ENCODE results near the gene PDCD11. TPM values are rescaled to one million over a fixed set of nuclear protein-coding genes. Genes with fewer than 3 reads are reported as not detected.

The PDCD11 gene
- total and polyA plus RNA-seq, 2 of the 8 experiments (the other 6 are each of a cell fraction or from before 2014, with no cell fraction given): 18.1 to 79.1 TPM

DNA sequence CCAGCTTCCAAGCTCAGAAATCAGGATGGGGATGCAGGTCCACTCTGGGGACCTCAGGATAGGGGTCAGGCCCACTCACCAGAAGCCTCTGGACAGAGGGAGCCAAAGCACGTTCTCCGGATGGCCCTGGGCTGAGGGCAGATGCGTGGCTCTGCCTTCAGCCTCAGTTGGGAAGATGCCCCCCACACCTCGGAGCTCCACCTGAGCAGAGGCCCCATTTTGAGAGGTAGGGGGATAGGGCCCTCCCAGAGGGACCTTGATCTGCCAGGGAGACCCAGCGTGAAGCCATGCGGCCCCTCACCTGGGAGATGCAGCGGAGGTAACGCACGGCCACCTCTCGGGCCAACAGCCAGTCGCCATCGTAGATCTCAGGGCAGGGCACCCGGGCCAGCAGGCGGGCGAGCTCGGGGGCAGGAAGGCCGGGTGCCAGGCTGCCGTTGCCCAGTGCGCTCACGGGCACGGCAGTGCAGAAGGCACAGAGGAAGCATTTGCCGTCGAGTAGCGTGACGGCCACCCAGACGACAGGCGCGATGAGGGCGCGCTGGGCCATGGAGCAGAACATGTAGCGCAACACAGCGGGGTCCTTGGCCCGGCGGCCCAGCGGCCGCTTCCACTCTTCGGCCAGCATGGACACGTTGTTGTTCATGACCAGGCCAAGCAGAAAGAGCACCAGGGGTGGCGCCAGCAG, 61.6 kb downstream of the PDCD11 start:
- Histone ChIP-seq H3K23me2 (ENCODE audit: low read depth, low read length) (no peaks in the 10 kb centered on the region), H4K91ac (replicated peaks; ENCODE audit: insufficient read length, low read length) (no peak overlapping the region), H3K4me2 (ENCODE audit: insufficient read depth in 1 of 2, low read depth in 2 of 2, low read length in 2 of 2) (no peak overlapping the region), H3K36me3 (ENCODE audit: control insufficient read depth in 2 of 4, insufficient read depth in 4 of 4, low read length in 3 of 4) (no peaks in the 10 kb centered on the region), H3K56ac (replicated peaks; ENCODE audit: insufficient read length, low read depth, low read length) (no peak overlapping the region), H3K4me1 (replicated peaks in 1 of 4; ENCODE audit: control insufficient read depth in 3 of 4, insufficient read depth in 4 of 4, low read length in 3 of 4) (peaks cover 0 to 8% (median 7%) of the 10 kb centered on the region in 4 experiments; a peak in 4 of 7 replicates), H4K20me1 (replicated peaks in 1 of 2; ENCODE audit: control insufficient read depth in 1 of 2, insufficient read depth in 2 of 2, low read length in 2 of 2) (no peaks in the 10 kb centered on the region), H4K5ac (ENCODE audit: insufficient read length, low read depth, low read length) (no peak overlapping the region), H2BK20ac (ENCODE audit: low read length) (no peak overlapping the region), H3K27ac (ENCODE audit: low read depth, low read length) (no peak overlapping the region), H3K18ac (ENCODE audit: extremely low read depth, low read length) (no peak overlapping the region), H2BK15ac (ENCODE audit: low read length) (peak overlapping the region; percentile 46; the same call in 1 of the 2 replicates), H3K14ac (ENCODE audit: insufficient read length) (no peak overlapping the region), H3K79me2 (ENCODE audit: control insufficient read depth in 1 of 2, insufficient read depth in 2 of 2, low read length in 2 of 2) (no peaks in the 10 kb centered on the region), H3K9me3 (ENCODE audit: insufficient read depth in 2 of 2, low read depth in 1 of 2, low read length in 1 of 2) (no peaks in the 10 kb centered on the region), H4K8ac (ENCODE audit: extremely low read depth, insufficient read depth, low read length) (peak overlapping the region; percentile 79), H3K79me1 (ENCODE audit: low read depth, low read length) (no peaks in the 10 kb centered on the region), H3K4ac (replicated peaks; ENCODE audit: insufficient read length, low read depth, low read length) (no peak overlapping the region), H3K9ac (replicated peaks in 1 of 4; ENCODE audit: extremely low read depth in 1 of 4, low read depth in 3 of 4, low read length in 3 of 4) (no peak overlapping the region), H2BK5ac (ENCODE audit: low read depth, low read length) (no peak overlapping the region; the same call in 1 of the 2 replicates), H2AFZ (ENCODE audit: low read length) (no peak overlapping the region), H2BK120ac (replicated peaks; ENCODE audit: low read depth, low read length) (no peak overlapping the region), H3K4me3 (ENCODE audit: extremely low read depth in 1 of 4, insufficient read depth in 2 of 4, low read depth in 3 of 4, low read length in 4 of 4) (no peak overlapping the region), H2BK12ac (ENCODE audit: low read depth, low read length) (0 out of 2 replicates have a peak overlapping the region, but pooled peaks have one; percentile 9), H3K27me3 (replicated peaks in 1 of 4; ENCODE audit: control insufficient read depth in 3 of 4, extremely low read depth in 1 of 4, insufficient read depth in 3 of 4, low read length in 3 of 4) (no peaks in the 10 kb centered on the region; a peak in 2 of 7 replicates), H3K23ac (ENCODE audit: insufficient read length) (no peak overlapping the region), H2AK5ac (ENCODE audit: low read depth, low read length) (0 out of 2 replicates have a peak overlapping the region, but pooled peaks have one; percentile 39)
- CTCF ChIA-PET (ENCODE audit: partially characterized antibody): interaction anchor here (0.9 to 6.0 kb wide), 4 partner anchors 14 to 107 kb away, joined by 3 to 39 read pairs (median 3); no protein-coding TSS in a partner anchor
- DNase-seq (ENCODE audit: low read depth in 1 of 2, low spot score in 2 of 2): no peak
- POLR2A ChIA-PET (ENCODE audit: partially characterized antibody): no interaction called here
- WGBS, 2 experiments (ENCODE audit: extremely low coverage in 1 of 2, insufficient coverage in 1 of 2, insufficient read length in 1 of 2, insufficient replicate concordance in 2 of 2, low coverage in 1 of 2, low lambda C conversion rate in 2 of 2, missing lambda C conversion rate in 1 of 2): 96% methylated on average over 39 of the region's 39 CpGs; no CpG with 5 or more reads in 1 of the 2 experiments
- FAIRE-seq: no peak
- no peak for TF ChIP-seq ZNF274 (IDR thresholded peaks at IDR 0.05; ENCODE audit: borderline replicate concordance, extremely low read depth, low read length)
- TF ChIP-seq CREB1 (IDR thresholded peaks at IDR 0.05): no peak
- no peak for TF ChIP-seq TAF1 (IDR thresholded peaks at IDR 0.05; ENCODE audit: low read depth, low read length)
- TF ChIP-seq KDM5A (IDR thresholded peaks at IDR 0.05; ENCODE audit: low read length): no peak
